Measurements from ENCODE around the gene ALKBH8.
A peak's percentile ranks its signal among the peaks of the same experiment; 100 is the strongest.
"Not testable (repeated sequence)": the region's sequence is repeated elsewhere in the genome, so short reads cannot be mapped to it uniquely, and the experiment has no call there.

Gene ALKBH8

DNA sequence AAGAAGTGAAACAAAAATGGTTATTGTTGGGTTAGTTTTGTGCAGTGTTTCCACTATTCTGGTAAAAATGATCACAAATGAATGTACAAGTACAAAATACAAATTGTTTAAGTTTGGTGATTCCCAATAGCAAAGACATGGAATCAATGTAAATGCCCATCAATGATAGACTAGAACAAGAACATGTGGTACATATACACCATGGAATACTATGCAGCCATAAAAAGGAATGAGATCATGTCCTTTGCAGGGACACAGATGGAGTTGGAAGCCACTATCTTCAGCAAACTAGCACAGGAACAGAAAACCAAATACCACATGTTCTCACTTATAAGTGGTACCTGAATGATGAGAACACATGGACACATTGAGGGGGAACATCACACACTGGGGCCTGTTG is 28.4 kb downstream of the ALKBH8 start:
- not testable (repeated sequence) for DNase-seq (ENCODE audit: low read depth); H3K4me3 ChIP-seq (ENCODE audit: low read depth, low read length)

DNA sequence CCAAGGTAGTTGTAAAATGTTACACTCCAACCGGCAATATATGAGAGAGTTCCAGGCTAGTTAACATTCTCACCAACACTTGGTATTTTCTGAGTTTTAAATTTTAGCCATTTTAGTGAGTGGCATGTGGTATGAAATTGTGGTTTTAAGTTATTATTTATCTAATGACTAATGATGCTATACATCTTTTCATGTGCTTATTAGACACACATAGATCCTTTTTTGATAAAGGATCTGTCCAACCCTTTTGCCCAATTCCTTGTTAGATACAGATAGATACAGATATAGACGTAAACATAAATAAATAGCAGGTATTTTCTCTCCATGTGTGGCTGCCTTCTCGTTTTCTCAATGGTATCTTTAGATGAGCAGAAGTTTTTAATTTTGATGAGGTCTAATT is 39.3 kb downstream of the ALKBH8 start:
- DNase-seq (ENCODE audit: low read depth): no peak
- H3K4me3 ChIP-seq (ENCODE audit: low read depth, low read length): no peak overlapping the region

DNA sequence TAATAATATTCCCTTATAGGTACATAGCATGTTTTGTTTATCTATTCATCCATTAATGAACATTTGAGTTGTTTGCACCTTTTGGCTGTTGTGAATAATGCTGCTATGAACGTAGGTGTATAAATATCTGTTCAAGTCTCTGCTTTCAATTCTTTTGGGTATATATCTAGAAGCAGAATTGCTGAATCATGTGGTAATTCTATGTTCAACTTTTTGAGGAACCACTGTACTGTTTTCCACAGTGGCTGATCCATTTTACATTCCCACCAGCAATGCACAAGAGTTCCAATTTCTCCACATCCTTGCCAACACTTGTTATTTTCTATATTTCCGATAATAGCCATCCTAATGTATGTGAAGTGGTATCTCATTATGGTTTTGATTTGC is 56.7 kb downstream of the ALKBH8 start:
- H3K4me3 ChIP-seq (ENCODE audit: low read depth, low read length): no peak overlapping the region
- no peak for DNase-seq (ENCODE audit: low read depth)

DNA sequence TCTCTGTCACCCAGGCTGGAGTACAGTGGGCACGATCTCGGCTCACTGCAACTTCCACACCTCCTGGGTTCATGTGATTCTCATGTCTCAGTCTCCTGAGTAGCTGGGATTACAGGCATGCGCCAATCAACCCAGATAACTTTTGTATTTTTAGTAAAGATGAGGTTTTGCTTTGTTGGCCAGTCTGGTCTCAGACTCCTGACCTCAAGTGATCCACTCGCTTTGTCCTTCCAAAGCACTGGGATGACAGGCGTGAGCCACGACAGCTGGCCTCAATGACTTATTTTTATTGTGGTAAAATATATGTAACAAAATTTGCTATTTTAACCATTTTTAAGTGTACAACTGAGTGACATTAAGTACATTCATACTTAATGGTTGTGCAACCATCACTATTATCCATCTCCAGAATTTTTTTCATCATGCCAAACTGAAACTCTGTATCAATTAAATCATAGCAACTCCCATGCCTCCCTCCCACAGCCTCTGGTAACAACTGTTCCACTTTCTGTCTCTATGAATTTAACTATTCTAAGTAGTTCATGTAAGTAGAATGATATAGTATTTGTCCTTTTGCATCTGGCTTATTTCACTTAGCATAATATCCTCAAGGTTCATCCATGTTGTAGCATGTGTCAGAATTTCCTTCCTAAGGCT is 57.2 kb downstream of the ALKBH8 start:
- DNase-seq (ENCODE audit: low read depth): no peak
- H3K4me3 ChIP-seq (ENCODE audit: low read depth, low read length): no peak overlapping the region

DNA sequence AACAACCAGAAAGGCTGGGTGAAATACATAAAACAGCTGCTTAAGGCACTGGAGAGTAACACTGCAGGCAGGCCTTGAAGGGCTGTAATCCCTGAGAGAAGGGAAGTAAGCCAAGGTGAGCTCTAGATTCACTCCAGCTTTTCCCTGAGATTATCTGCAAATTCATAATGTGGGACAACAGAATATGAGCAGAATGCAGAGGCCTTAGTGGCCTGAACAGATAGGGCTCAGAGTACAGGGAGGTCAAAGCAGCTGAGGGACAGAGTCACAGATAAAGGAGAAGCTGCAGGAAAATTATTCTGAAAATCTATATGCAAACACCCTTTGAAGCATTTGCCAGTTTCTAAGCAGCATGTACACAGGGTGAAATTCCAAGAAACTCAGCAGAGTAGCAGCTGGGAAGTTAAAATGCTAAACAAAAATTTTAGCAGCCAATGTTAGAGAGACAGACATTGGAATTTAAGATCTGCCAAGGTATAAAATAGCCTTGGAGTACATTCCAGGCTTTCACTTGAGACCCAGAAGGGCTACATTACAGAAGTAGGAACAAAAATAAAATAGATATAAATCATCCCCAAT is 59.8 kb downstream of the ALKBH8 start:
- no peak for DNase-seq (ENCODE audit: low read depth)
- no peak overlapping the region for H3K4me3 ChIP-seq (ENCODE audit: low read depth, low read length)

DNA sequence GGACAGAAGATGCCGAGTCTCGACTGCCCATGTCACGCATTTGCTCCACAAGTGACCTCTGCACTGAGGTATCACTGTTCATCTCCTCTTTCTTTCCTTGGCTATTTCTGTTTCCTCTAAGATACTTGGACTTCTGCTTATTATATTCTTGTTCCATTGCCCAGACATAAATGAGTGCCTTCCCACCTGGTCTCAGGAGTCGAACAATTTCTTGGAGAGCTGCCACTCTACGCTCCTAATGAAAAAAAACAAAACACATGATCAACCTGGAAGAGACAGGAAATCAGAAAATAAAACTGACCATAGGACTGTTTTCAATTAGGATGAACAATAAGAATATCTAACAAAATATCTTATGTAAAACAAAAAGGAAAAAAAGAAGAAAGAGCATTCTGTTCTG is 60.6 kb downstream of the ALKBH8 start:
- no peak overlapping the region for H3K4me3 ChIP-seq (ENCODE audit: low read depth, low read length)
- DNase-seq (ENCODE audit: low read depth): no peak

DNA sequence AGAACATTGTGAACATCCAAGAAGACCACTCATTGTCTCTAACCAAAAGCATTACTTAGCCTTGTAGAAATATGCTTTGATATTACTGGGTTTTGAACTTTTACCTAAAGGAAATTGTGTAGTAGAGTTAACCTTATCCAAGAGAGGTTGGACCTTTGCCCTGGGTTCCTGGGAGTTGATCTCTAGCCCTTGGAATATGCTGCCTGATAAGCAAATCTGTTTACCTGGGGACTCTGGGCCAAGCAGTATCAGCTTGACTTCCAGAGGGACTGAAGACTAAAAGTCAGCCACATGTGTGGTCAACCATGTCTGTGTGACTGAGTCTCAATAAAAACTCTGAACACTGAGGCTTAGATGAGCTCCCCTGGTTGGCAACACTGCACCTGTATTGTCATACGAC is 63.8 kb downstream of the ALKBH8 start:
- H3K4me3 ChIP-seq (ENCODE audit: low read depth, low read length): no peak overlapping the region
- DNase-seq (ENCODE audit: low read depth): no peak

DNA sequence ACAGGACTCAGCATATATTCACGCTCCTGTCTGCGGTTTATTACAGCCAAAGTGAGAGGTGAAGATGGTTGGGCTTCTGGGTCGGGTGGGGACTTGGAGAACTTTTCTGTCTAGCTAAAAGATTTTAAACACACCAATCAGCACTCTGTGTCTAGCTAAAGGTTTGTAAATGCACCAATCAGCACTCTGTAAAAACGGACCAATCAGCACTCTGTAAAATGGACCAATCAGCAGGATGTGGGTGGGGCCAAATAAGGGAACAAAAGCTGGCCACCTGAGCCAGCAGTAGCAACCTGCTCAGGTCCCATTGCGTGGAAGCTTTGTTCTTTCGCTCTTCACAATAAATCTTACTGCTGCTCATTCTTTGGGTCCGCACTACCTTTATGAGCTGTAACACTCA is 68.2 kb downstream of the ALKBH8 start:
- not testable (repeated sequence) for DNase-seq (ENCODE audit: low read depth); H3K4me3 ChIP-seq (ENCODE audit: low read depth, low read length)

DNA sequence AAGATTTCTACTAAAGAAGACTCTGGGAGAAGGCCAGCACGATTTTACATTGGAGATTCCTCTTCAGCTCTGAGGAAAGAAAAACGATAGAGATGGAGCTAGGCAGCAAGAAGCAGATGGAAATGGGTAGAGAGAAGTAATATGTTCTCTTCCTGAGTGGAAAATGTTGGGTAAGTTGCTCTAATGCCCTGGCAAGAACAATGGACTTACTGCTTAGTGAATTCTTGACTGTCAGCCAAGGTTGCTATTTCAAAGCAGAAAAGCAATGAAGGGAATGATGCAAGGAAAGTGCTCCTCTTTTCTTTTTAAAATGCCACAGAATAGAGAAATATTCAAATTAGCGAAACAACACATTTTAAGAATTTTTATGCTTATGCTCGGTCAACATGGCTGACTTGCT is 69.5 kb downstream of the ALKBH8 start:
- DNase-seq (ENCODE audit: low read depth): peak; percentile 63
- H3K4me3 ChIP-seq (ENCODE audit: low read depth, low read length): no peak overlapping the region

DNA sequence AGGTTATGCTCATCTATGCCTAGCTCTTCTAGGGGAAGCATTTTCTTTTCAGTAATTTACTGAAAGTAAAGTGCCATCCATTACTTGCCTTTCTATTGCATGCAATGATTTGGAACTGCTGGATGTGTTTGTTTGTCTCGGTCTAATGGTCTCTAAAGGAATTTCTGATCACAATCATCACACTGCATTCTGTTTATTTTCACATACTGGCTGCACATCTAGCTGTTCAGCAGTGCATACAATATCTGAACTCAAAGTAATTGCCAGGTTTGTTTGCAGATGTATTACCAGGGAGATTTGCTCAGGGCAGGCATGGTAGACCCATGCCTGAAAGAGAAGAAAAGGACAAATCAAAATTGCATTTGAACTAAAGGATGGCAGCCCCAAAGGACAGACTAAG is 71.5 kb downstream of the ALKBH8 start:
- no peak overlapping the region for H3K4me3 ChIP-seq (ENCODE audit: low read depth, low read length)
- DNase-seq (ENCODE audit: low read depth): no peak

DNA sequence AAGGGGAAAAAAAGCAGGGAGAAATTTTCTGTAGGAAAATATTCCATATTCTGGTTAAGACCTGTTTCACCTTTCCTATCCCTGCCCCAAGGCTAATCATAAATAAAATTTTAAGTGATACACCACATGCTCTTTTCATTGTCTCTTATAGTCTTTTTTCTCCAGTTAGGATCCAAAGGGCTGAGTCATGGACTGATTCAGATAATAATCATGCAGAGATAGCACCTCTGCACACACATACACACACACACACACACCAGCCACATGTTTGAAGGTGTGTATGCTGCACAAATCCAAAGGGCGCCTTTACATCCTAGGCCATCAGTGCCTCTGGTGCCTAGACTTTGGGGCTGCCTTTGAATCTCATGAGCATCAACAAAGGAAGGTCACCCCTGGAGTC is 72.4 kb downstream of the ALKBH8 start:
- no peak overlapping the region for H3K4me3 ChIP-seq (ENCODE audit: low read depth, low read length)
- peak; percentile 13 for DNase-seq (ENCODE audit: low read depth)

DNA sequence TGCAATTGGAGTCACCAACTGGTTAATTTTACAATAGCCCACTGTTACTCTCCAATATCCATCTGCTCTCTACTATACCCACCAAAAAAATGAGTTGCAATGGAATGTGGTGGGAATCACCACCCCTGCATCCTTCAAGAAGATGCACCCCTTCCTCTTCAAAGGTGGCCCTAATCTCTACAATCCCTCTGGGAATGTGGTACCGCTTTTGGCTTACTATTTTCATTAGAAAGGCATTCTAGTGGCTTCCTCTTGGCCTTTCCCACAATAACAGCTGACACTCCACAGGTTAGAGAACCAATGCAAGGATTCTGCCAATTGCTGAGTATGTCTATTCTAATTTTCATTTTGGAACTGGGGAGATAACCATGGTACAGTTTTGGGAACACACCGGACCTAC is 74.7 kb downstream of the ALKBH8 start:
- no peak overlapping the region for H3K4me3 ChIP-seq (ENCODE audit: low read depth, low read length)
- no peak for DNase-seq (ENCODE audit: low read depth)

DNA sequence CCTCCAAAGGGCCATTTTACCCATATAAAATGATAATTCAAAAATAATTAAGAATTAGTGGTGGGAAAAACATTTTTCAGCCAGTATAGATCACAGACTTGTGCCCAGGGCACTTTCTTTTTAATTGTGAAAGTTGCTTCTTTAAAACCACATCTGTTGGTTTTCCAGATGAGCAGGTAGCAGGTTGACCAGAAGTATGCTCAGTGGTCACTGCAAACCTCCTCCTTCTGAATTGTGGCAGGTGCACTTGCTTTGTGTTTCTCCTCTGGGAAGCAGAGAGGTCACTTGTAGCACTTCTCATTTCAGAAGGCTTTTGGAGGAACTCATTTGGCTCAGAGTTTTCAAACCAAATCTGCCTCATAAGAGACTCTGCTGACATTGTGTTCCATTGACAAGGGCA is 83.3 kb downstream of the ALKBH8 start:
- no peak overlapping the region for H3K4me3 ChIP-seq (ENCODE audit: low read depth, low read length)
- no peak for DNase-seq (ENCODE audit: low read depth)

DNA sequence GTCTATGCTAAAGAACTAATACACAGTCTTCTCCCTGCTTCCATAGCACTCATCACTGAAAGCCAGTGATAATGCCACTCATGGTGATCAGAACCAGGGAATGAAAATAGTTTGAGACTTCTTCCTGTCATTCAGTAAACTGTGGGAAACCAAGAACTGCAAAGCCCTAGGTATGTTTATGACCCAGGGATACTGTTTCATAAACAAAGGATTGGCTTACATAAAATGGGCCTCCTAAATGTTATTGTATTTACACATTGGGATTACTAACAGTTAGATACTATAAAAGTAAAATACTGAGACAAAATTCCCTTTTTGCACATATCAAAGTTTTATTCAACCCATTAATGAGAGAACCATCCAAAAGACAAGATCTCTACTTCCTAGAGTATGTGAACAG is 86.6 kb downstream of the ALKBH8 start:
- no peak for DNase-seq (ENCODE audit: low read depth)
- H3K4me3 ChIP-seq (ENCODE audit: low read depth, low read length): no peak overlapping the region

DNA sequence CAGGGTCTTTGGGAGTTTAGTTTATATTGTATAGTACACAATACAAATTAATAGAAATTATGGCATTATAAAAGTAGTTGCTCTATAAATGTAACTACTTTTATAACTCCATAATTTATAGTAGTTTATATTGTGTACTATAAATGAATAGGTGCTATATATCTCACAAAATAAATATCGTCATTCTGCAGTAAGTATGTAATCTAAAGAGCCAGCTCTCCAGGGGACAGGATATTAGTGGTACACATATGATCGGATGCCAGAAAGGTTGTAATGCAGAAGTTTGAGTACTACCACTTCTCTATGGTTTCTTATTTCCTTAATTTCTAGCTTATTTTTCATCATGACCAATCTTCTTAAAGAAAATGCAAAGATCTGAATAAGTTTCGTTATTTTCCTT is 87.7 kb downstream of the ALKBH8 start:
- no peak overlapping the region for H3K4me3 ChIP-seq (ENCODE audit: low read depth, low read length)
- no peak for DNase-seq (ENCODE audit: low read depth)

DNA sequence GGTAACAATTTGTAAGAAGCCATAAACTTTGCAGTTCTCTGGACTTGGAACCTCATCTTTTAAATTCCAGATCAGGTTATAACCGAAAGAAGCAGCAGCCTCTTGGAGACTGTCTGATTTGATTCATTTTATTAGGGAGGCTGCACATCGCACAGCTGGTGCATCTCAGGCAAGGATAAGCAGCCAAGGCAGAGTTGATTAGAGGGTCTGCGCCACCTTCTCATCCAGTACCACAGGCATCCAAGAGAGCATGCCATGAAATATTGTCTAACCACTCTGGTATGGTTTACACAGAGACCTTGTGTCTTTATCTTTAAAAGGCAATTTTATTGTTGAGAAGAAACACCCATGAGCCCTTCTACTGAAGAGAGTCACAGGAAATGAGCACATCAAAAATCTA is 91.7 kb downstream of the ALKBH8 start:
- no peak overlapping the region for H3K4me3 ChIP-seq (ENCODE audit: low read depth, low read length)
- DNase-seq (ENCODE audit: low read depth): no peak

DNA sequence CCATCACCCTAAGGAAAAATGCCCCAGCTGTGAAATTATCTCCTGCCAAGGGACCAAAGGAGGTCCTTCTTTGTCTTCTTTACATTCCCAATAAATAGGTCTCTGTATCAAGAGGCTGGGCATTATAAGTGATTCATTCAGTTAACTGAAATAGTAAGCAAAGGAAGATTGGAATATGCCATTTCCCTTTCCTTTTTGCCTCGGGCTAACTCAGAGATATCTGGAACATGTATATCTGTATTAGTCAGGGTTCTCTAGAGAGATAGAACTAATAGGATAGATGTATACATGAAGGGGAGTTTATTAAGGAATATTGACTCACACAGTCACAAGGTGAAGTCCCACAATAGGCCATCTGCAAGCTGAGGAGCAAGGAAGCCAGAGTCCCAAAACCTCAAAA is 92.6 kb downstream of the ALKBH8 start:
- no peak overlapping the region for H3K4me3 ChIP-seq (ENCODE audit: low read depth, low read length)
- DNase-seq (ENCODE audit: low read depth): no peak

DNA sequence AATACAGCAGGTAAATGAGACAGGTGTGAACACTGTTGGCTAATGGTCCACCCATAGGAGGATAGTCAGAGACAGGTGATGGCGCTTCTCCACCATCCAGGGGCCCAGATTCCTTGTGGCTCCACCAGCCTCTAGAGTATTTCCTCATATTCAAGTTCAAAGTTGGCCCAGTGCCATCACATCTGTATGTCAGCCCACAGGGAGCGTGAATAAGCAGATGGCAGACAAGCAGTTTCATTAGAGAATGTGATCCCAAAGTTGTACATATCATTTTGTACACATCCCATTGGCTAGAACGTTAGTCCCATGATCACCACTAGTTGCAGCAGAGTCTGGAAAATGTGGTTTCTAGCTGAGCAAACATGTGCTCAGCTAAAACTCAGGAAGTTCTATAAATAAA is 96.9 kb downstream of the ALKBH8 start:
- peak; percentile 24 for DNase-seq (ENCODE audit: low read depth)
- no peak overlapping the region for H3K4me3 ChIP-seq (ENCODE audit: low read depth, low read length)

DNA sequence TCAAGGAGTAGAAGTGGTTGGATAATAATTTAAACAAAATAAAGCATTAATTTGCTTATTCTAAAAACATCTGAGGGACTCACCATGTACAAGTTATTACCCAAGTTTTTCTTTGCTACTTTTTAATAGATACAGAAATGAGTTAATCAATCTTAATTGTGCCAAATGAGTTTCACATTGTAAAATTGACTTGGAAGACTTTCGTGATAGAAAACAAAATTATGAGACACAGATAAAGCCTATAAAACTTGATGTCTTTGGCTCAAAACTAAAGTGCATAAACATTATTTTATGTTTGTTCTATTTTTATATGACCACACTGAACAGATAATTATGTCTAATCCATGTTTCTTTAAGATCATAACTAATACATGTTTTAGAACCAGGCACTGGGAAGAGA is 97.8 kb downstream of the ALKBH8 start:
- no peak overlapping the region for H3K4me3 ChIP-seq (ENCODE audit: low read depth, low read length)
- no peak for DNase-seq (ENCODE audit: low read depth)

DNA sequence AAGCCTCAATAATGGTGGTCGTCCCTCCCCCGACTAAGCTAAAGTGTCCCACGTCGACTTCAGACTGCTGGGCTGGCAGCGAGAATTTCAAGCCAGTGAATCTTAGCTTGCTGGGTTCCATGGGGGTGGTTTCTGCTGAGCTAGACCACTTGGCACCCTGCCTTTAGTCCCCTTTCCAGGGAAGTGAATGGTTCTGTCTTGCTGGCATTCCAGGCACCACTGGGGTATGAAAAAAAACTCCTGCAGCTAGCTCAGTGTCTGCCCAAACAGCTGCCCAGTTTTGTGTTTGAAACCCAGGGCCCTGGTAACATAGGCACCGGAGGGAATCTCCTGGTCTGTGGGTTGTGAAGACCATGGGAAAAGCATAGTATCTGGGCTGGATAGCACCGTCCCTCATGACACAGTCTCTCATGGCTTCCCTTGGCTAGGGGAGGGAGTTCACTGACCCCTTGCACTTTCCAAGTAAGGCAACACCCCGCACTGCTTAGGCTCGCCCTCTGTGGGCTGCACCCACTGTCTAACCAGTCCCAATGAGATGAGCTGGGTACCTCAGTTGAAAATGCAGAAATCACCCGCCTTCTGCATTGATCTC is 99.2 kb downstream of the ALKBH8 start:
- not testable (repeated sequence) for DNase-seq (ENCODE audit: low read depth); H3K4me3 ChIP-seq (ENCODE audit: low read depth, low read length)

DNA sequence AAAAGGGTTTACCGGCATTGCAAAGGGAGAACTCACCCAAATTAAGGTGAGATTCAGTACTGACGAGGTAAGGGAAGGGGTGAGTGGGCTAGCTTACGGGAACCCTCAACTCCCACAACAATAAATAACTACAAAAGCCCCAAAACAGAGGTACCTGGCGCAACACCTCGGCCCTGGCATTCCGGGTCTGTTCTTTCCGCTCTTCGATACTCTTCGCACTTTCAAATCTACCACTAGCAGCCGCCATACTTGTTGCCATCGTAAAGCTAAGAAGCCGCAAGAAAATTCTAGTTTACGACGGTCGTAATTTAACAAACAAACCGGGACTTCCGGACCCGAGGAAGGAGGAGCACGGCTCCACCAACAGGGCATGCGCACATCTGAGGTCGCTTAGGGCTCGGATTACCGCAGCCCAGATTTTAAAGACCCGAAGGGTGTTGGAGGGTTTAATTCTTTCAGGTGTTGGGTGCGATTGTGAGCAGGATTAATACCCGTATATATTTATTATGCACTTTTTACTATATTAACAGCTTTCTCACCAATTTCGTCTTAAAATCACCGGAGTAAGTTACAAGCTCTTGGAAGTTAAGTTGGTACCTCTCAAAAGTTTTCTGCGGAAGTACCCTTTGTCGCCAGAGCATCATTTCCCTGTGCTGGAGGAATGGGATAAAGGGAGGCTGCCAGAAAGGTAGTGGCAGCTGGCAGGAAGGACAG is 107.8 kb downstream of the ALKBH8 start, which contains the start of gene CWF19L2:
TSS of gene CWF19L2 (minus strand) at position 268 of the 714 bp plus-strand sequence. CDS start at position 259, 9 bp downstream.
- DNase-seq (ENCODE audit: low read depth): peak; percentile 85
- H3K4me3 ChIP-seq (ENCODE audit: low read depth, low read length): peak within 1 kb of the TSS; percentile 88
